NCI-H2029 treated with DMSO at 0.1 percent for 48 hours (cell line): ENCODE data around the gene CARD11.
"Not testable (repeated sequence)": the region's sequence is repeated elsewhere in the genome, so short reads cannot be mapped to it uniquely, and the experiment has no call there.

ENCODE experiments used
- DNase-seq: peaks from one replicate; lab custom pipeline; 2025; lab: John Stamatoyannopoulos, UW

The CARD11 gene

GRCh38 chr7:3064067-3064466 lies 20.4 kb upstream of the CARD11 start:
- DNase-seq = no peak

GRCh38 chr7:3063016-3063753 lies 19.5 kb upstream of the CARD11 start:
- DNase-seq = no peak

GRCh38 chr7:3057066-3057420 lies 13.4 kb upstream of the CARD11 start:
- DNase-seq = no peak

- DNase-seq = no peak
Observed at GRCh38 chr7:3056234-3057065, 12.8 kb upstream of the CARD11 start.

- no peak for DNase-seq
Observed at GRCh38 chr7:3055626-3056025, 12.0 kb upstream of the CARD11 start.

- no peak for DNase-seq
Observed at GRCh38 chr7:3042861-3043489, 692 bp downstream of the CARD11 start.

GRCh38 chr7:3041986-3042675 lies 1.5 kb downstream of the CARD11 start:
- DNase-seq = no peak

- DNase-seq = no peak
Observed at GRCh38 chr7:3039787-3040186, 3.9 kb downstream of the CARD11 start.

- DNase-seq = not testable (repeated sequence)
Observed at GRCh38 chr7:3038011-3038410, 5.7 kb downstream of the CARD11 start.

- no peak for DNase-seq
Observed at GRCh38 chr7:3037259-3037658, 6.4 kb downstream of the CARD11 start.

GRCh38 chr7:3034591-3035150 lies 9.0 kb downstream of the CARD11 start:
- DNase-seq = no peak

GRCh38 chr7:3033581-3033980 lies 10.1 kb downstream of the CARD11 start:
- DNase-seq = no peak

GRCh38 chr7:3033136-3033535 lies 10.5 kb downstream of the CARD11 start:
- no peak for DNase-seq

- DNase-seq = no peak
Observed at GRCh38 chr7:3032256-3032655, 11.4 kb downstream of the CARD11 start.

GRCh38 chr7:3029138-3029537 lies 14.5 kb downstream of the CARD11 start:
- no peak for DNase-seq

GRCh38 chr7:3028758-3029093 lies 14.9 kb downstream of the CARD11 start:
- no peak for DNase-seq

GRCh38 chr7:3028071-3028757 lies 15.5 kb downstream of the CARD11 start:
- no peak for DNase-seq

- no peak for DNase-seq
Observed at GRCh38 chr7:3027005-3027845, 16.4 kb downstream of the CARD11 start.

GRCh38 chr7:3025616-3026015 lies 18.1 kb downstream of the CARD11 start:
- no peak for DNase-seq

- no peak for DNase-seq
Observed at GRCh38 chr7:3021825-3022224, 21.8 kb downstream of the CARD11 start.

GRCh38 chr7:3021224-3021623 lies 22.4 kb downstream of the CARD11 start:
- not testable (repeated sequence) for DNase-seq
